HepG2 (cell line): Measurements from ENCODE around the gene ACSF3. TPM values are rescaled to one million over a fixed set of nuclear protein-coding genes. Genes with fewer than 3 reads are reported as not detected.

Experiments
- ATAC-seq: fragments of 200-7000 bp; cut with Tn5 transposase; 3 replicates; pipeline ENCODE4 v1.9.1; 2020; ENCODE audit warnings: mild to moderate bottlenecking, moderate library complexity
- BruUV-seq: library from RNA; stranded (reverse); fragments of 400-500 nt; replicated peaks from 2 replicates; lab custom pipeline; 2021; lab: Mats Ljungman, UMichigan
- CTCF ChIA-PET: fragments of 300-600 bp; formaldehyde crosslinking; extraction: SDS; loops from one replicate; lab custom pipeline; 2021; ENCODE audit warnings: low total read pairs, inconsistent platforms, low intra/inter-chr PET ratio; lab: Yijun Ruan, JAX
- POLR2A ChIA-PET: fragments of 350-600 bp; sonication (Branson Sonifier 250); formaldehyde crosslinking; loops from one replicate; lab custom pipeline; 2020; ENCODE audit warnings: antibody characterized with exemption, inconsistent platforms; lab: Yijun Ruan, JAX
- DNase-seq: peaks from one replicate; pipeline ENCODE4 v3.0.0-alpha.2; 2015; ENCODE audit warnings: low spot score
- FAIRE-seq: peaks from 3 replicates; lab custom pipeline; 2011; peaks lifted over from hg19 to GRCh38; lab: Jason Lieb, UNC
- H2AFZ ChIP-seq: one replicate; pipeline ENCODE4 v1.6.1; 2011; ENCODE audit warnings: low read length, inconsistent platforms
- H3K27ac ChIP-seq: fragments of 300-600 bp; 3 replicates; pipeline ENCODE4 v1.8.0; 2011; ENCODE audit warnings: mixed run types, mild to moderate bottlenecking, mixed read lengths, low read length, inconsistent platforms; ENCODE audit not compliant: insufficient read depth; ENCODE audit errors: extremely low read length
- H3K27me3 ChIP-seq, 2 experiments: fragments of 200-600 bp in 1 of 2; 2 replicates in 1 of 2; 3 replicates in 1 of 2; pipeline versions ENCODE4 v1.6.0 to v1.8.0; 2011; ENCODE audit warnings: low read length in 2 of 2, mild to moderate bottlenecking in 2 of 2, moderate library complexity in 2 of 2, inconsistent platforms in 1 of 2; ENCODE audit not compliant: insufficient read depth in 2 of 2, control insufficient read depth in 1 of 2
- H3K36me3 ChIP-seq, 2 experiments: fragments of 200-600 bp in 1 of 2; replicated peaks in 1 of 2; 2 replicates in 1 of 2; 3 replicates in 1 of 2; pipeline versions ENCODE4 v1.5.1 to v1.8.0; 2011; ENCODE audit warnings: low read length in 2 of 2, inconsistent platforms in 1 of 2; ENCODE audit not compliant: insufficient read depth in 2 of 2, control insufficient read depth in 1 of 2
- H3K4me1 ChIP-seq: 2 replicates; pipeline ENCODE4 v1.5.1; 2012; ENCODE audit warnings: low read length, inconsistent platforms; ENCODE audit not compliant: insufficient read depth
- H3K4me2 ChIP-seq: 2 replicates; pipeline ENCODE4 v1.6.0; 2011; ENCODE audit warnings: low read depth, low read length, inconsistent platforms
- H3K4me3 ChIP-seq, 3 experiments: fragments of 200-600 bp in 1 of 3; sonication (generic), shearing (Covaris generic) in 1 of 3; replicated peaks in 1 of 3; 2 replicates each; pipeline ENCODE4 v1.5.1; 2011 to 2016; ENCODE audit warnings: low read length in 3 of 3, inconsistent platforms in 2 of 3, low read depth in 2 of 3, mild to moderate bottlenecking in 2 of 3, control low read depth in 1 of 3, mixed read lengths in 1 of 3; ENCODE audit not compliant: insufficient read depth in 1 of 3
- H3K79me2 ChIP-seq: one replicate; pipeline ENCODE4 v1.6.1; 2011; ENCODE audit warnings: low read length, inconsistent platforms; ENCODE audit not compliant: insufficient read depth
- H3K9ac ChIP-seq: 2 replicates; pipeline ENCODE4 v1.6.0; 2011; ENCODE audit warnings: mild to moderate bottlenecking, low read depth, low read length, inconsistent platforms; ENCODE audit not compliant: insufficient read depth
- H3K9me3 ChIP-seq: 2 replicates; pipeline ENCODE4 v1.5.1; 2012; ENCODE audit warnings: mild to moderate bottlenecking, low read length
- H4K20me1 ChIP-seq: 2 replicates; pipeline ENCODE4 v1.6.0; 2011; ENCODE audit warnings: inconsistent platforms, mild to moderate bottlenecking, low read length, moderate library complexity; ENCODE audit not compliant: insufficient read depth
- AGO1 ChIP-seq: fragments of 200-400 bp; formaldehyde crosslinking; IDR thresholded peaks from 2 replicates; pipeline ENCODE4 v1.6.1; 2017; ENCODE audit warnings: mild to moderate bottlenecking, low read depth, low read length, moderate library complexity; ENCODE audit not compliant: poor library complexity, severe bottlenecking
- ELF3 ChIP-seq: IDR thresholded peaks from 2 replicates; pipeline ENCODE4 v1.6.1; 2016; ENCODE audit warnings: missing genetic modification reagents, missing compliant biosample characterization
- NR1H2 ChIP-seq: sonication (generic); formaldehyde crosslinking; IDR thresholded peaks from 2 replicates; pipeline ENCODE4 v1.8.1; 2022; ENCODE audit warnings: low read depth, missing genetic modification reagents, borderline replicate concordance
- ZNF101 ChIP-seq: sonication (generic); formaldehyde crosslinking; IDR thresholded peaks from 2 replicates; pipeline ENCODE4 v1.4.0; 2020; ENCODE audit warnings: mild to moderate bottlenecking, low read depth, missing genetic modification reagents, borderline replicate concordance
- WGBS: methylation state at CpG from one replicate; pipeline ENCODE4 v1.1.6; 2017; ENCODE audit warnings: low lambda C conversion rate; 5-methylcytosine and 5-hydroxymethylcytosine counted together
- in situ Hi-C: cut with HindIII; loops from 2 replicates; pipeline ENCODE4 v1.10.0; 2017; ENCODE audit warnings: low pct_unique_long_range_greater_than_20kb; ENCODE audit not compliant: extremely low pct_ligation_motif_present
- intact Hi-C: fragments of 100-400 bp; cut with micrococcal nuclease; formaldehyde crosslinking; loops from one replicate; pipeline ENCODE4 v1.10.0; 2022; ENCODE audit not compliant: unreplicated experiment
- polyA plus RNA-seq, 8 experiments: library from polyadenylated mRNA; depleted of rRNA in 3 of 8; stranded (reverse) in 7 of 8; unstranded in 1 of 8; fragments of >200 nt; fragmentation: Illumina TruSeq in 4 of 8; extraction: Trizol in 4 of 8; gene quantifications; 2 replicates each; pipeline versions ENCODE4 v1.2.1 to v1.2.3, GENCODE V29; 2011 to 2016; ENCODE audit warnings: low read depth in 4 of 8, missing spikeins in 1 of 8, mixed read lengths in 1 of 8; ENCODE audit not compliant: insufficient read depth in 1 of 8
- total RNA-seq, 5 experiments: library from RNA; depleted of rRNA; stranded (reverse); fragments of >200 nt; fragmentation: Illumina TruSeq; extraction: Trizol; gene quantifications; 2 replicates each; pipeline ENCODE4 v1.2.3, GENCODE V29; 2016; ENCODE audit warnings: low read depth in 1 of 5
- TF ChIP-seq, protein P1 (sequence below): sonication (generic); formaldehyde crosslinking; IDR thresholded peaks from 2 replicates; pipeline ENCODE4 v1.4.0; 2020; ENCODE audit warnings: missing genetic modification reagents
- TF ChIP-seq, protein P2 (sequence below): sonication (generic); formaldehyde crosslinking; IDR thresholded peaks from 2 replicates; pipeline ENCODE4 v1.8.0; 2022; ENCODE audit warnings: missing genetic modification reagents, mild to moderate bottlenecking, borderline replicate concordance

ACSF3 gene
- total and polyA plus RNA-seq, 2 of the 13 experiments (the other 11 are each of a cell fraction or from before 2014, with no cell fraction given): 14.9 to 30.6 TPM

DNA sequence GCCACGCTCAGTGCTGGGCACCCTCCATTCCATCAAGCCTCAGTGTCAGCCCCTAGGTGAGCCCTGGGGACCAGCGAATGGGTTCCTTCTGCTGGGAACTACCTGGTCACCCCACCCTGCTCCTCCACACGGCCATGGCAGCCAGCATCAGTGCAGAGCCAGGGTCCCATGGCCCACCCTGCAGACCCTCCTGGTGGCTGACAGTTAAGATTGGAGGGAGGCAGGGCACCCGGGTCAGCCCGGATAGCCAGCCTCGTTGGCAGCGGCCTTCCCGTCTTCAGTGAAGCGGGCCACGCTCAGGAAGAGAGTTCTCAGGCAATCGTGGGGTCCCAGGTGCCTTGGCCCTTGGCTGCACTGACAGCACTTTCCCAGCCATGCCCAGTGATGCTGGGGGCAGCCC, 37.1 kb upstream of the ACSF3 start (continued):
- TF ChIP-seq, protein P1, sequence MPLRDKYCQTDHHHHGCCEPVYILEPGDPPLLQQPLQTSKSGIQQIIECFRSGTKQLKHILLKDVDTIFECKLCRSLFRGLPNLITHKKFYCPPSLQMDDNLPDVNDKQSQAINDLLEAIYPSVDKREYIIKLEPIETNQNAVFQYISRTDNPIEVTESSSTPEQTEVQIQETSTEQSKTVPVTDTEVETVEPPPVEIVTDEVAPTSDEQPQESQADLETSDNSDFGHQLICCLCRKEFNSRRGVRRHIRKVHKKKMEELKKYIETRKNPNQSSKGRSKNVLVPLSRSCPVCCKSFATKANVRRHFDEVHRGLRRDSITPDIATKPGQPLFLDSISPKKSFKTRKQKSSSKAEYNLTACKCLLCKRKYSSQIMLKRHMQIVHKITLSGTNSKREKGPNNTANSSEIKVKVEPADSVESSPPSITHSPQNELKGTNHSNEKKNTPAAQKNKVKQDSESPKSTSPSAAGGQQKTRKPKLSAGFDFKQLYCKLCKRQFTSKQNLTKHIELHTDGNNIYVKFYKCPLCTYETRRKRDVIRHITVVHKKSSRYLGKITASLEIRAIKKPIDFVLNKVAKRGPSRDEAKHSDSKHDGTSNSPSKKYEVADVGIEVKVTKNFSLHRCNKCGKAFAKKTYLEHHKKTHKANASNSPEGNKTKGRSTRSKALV: no peak

DNA sequence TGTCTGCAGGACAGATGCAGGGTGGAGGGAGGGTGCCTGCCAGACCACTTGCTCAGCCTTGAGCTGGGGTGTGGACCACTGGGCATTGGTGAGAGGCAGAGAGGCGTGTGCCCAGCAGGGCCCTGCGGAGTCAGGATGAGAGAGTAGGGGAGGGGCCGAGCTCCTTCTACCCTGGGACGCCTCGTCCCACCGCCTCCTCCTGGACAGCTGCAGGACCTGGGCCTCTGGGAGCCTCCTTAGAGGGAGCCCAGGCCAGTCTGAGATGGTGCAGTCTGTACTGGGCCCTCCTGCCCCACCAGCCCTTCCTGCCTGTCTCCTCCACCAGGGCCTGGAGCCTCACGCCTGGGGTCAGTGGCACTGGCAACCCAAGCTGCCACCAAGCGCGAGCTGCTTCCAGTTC, 35.9 kb upstream of the ACSF3 start:
- in situ Hi-C loops (no loop called here), intact Hi-C loops (no loop called here)
- no TSS peak for BruUV-seq
- WGBS: 9% methylated on average over 7 of the region's 9 CpGs
- no peak for DNase-seq
- Histone ChIP-seq H4K20me1 (no peaks in the 10 kb centered on the region), H3K4me3 (no peak overlapping the region), H3K4me2 (no peak overlapping the region), H3K9ac (no peak overlapping the region), H3K79me2 (no peaks in the 10 kb centered on the region), H3K36me3 (no peaks in the 10 kb centered on the region), H3K27ac (no peak overlapping the region), H2AFZ (no peak overlapping the region), H3K27me3 (peaks cover 37 to 90% of the 10 kb centered on the region in 2 experiments), H3K9me3 (no peaks in the 10 kb centered on the region), H3K4me1 (peaks cover 3% of the 10 kb centered on the region; the same call in 1 of the 2 replicates)
- ATAC-seq: no peak
- POLR2A ChIA-PET: no interaction called here
- CTCF ChIA-PET: no interaction called here
- TF ChIP-seq NR1H2 (CRISPR knock-in tag) (no peak), AGO1 (peak; percentile 37)
- no peak for FAIRE-seq

DNA sequence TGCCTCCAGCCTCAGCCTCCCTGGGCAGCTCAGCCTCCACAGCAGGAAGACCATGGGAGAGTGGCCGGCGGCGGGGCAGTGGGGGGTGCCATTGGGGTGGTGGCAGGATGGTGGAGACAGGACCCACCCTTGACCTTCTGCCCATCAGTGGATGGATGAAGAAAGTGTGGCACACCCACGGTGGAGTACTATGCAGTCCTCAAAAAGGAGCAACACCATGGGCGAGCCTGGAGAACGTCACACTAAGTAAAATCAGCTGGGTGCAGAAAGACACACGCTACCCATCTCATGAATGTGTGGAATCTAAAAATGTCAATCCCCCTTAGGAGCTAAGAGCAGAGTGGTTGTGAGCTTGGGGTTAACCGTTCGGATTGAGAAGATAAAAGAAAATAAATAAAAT, 34.8 kb upstream of the ACSF3 start:
- DNase-seq (no peak), ATAC-seq (no peak), FAIRE-seq (no peak)
- Histone ChIP-seq H3K4me2 (no peak overlapping the region), H3K79me2 (no peaks in the 10 kb centered on the region), H3K9me3 (no peaks in the 10 kb centered on the region), H2AFZ (no peak overlapping the region), H3K4me3 (no peak overlapping the region), H3K9ac (no peak overlapping the region), H3K4me1 (peaks cover 9% of the 10 kb centered on the region; the same call in 1 of the 2 replicates), H4K20me1 (no peaks in the 10 kb centered on the region), H3K27me3 (peaks cover 38 to 88% of the 10 kb centered on the region in 2 experiments), H3K36me3 (no peaks in the 10 kb centered on the region), H3K27ac (no peak overlapping the region)
- CTCF ChIA-PET: no interaction called here
- intact Hi-C loops (no loop called here), in situ Hi-C loops (no loop called here)
- WGBS: 53% methylated on average over 9 of the region's 9 CpGs
- TF ChIP-seq ZNF101 (CRISPR knock-in tag): no peak
- TF ChIP-seq ELF3: no peak
- TF ChIP-seq, protein P2, sequence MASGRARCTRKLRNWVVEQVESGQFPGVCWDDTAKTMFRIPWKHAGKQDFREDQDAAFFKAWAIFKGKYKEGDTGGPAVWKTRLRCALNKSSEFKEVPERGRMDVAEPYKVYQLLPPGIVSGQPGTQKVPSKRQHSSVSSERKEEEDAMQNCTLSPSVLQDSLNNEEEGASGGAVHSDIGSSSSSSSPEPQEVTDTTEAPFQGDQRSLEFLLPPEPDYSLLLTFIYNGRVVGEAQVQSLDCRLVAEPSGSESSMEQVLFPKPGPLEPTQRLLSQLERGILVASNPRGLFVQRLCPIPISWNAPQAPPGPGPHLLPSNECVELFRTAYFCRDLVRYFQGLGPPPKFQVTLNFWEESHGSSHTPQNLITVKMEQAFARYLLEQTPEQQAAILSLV (CRISPR knock-in tag): no peak
- BruUV-seq: no TSS peak
- POLR2A ChIA-PET: no interaction called here
